ENCODE results near the gene CATSPER3.

The CATSPER3 gene

DNA sequence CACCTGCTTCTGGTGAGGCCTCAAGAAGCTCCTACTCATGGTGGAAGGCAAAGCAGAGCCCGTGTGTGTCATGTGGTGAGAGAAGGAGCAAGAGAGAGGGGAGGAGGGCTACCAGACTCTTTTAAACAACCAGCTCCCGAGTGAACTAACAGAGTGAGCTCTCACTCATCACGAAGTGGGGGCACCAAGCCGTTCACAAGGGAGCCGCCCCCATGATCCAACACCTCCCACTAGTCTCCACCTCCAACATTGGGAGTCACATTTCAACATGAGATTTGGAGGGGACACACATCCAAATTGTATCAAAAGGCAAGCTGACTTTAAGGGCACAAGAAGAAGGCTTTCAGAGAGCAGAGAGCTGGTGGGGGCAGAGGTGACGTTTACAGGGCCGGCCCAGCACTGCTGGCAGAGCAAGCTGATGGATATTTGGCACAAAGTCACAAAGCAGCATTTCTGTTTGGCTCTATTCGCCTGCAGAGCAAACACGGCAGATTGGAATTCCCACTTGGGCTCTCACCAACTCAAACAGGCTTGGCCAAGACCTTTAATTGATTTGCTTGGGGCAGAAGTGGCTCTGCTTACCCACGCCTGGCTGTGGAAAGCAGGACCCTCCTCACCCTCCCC is 46.4 kb downstream of the CATSPER3 start:
- Histone ChIP-seq H3K4me3 (peak overlapping the region; percentile 0), H3K27ac (peak overlapping the region; percentile 42 to 68)
- TF ChIP-seq CTCF (IDR thresholded peaks at IDR 0.05), result no peak
- DNase-seq (ENCODE audit: low spot score), result peak; percentile 68

- Histone ChIP-seq H3K4me3 (no peak overlapping the region), H3K27ac (no peak overlapping the region)
- peak; percentile 50 for DNase-seq (ENCODE audit: low spot score)
- TF ChIP-seq CTCF (IDR thresholded peaks at IDR 0.05), result no peak
Observed at GRCh38 chr5:135015942-135016341, 48.2 kb downstream of the CATSPER3 start.

DNA sequence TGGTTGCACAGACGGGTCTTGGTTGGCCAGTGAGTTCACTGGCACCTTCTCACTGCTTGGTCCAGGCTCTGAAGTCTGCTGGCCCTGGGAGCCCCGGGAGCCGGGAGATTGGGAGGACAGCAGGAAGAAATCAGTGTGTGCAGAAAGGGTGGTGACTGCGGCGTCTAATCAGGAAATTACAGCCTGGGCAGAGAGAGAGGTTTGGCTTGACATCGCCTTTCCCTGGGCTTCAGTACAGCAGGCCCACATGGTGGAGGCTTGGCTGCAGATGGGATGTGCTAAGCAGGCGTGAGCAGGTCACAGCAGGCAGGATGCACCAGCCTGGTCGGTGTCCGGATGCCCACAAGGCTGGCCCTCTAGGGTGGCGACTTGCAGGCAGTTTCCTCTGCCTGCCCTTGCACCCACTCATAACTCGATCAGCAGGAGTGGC is 49.2 kb downstream of the CATSPER3 start:
- H3K27ac ChIP-seq, result no peak overlapping the region
- TF ChIP-seq CTCF (IDR thresholded peaks at IDR 0.05), result no peak

DNA sequence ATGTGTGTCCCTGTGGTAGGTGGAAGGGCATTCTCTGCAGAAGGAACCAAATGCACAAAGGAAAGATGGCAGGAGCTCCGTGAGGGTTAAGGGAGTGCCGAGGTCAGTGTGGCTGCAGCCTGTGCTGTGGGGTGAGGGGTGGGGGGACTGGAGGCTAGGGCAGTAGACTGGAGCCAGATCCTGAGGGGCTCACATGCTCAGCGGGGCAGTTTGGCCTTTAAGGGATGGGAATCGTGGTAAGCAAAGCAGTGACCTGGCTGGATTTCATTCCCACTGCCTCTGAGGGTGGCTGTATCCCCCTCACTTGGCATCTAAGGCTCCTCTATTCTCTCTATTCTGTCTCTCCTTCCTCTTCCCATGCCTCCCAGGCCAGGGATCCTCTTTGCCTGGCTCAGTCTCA is 50.8 kb downstream of the CATSPER3 start:
- H3K27ac ChIP-seq, result no peak overlapping the region
- no peak for DNase-seq (ENCODE audit: low spot score)
- H3K4me3 ChIP-seq, result no peak overlapping the region
- TF ChIP-seq CTCF (IDR thresholded peaks at IDR 0.05), result no peak

More for the DNA sequence above, 49.2 kb downstream of the CATSPER3 start:
- H3K4me3 ChIP-seq, result no peak overlapping the region
- no peak for DNase-seq (ENCODE audit: low spot score)

DNA sequence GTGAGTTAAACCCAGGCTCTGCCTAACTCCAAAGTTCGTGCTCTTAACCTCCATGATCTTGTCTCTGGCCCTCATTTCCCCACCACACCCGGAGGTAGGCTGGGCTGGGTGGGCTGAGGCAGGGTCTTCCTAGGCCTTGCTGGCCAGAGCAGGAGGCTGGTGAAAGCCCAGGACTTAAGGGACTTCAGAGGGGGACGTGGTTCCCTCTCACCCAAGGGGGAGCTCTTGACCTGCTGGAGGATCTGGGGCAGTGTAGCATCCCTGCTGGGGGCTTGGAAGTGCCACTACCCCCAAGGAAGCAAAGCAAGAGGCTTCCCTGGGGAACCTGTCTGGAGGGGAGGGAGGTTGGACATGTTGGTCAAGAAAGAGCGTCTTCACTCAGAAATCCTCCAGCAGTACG is 51.6 kb downstream of the CATSPER3 start:
- TF ChIP-seq CTCF (IDR thresholded peaks at IDR 0.05), result no peak
- H3K27ac ChIP-seq, result no peak overlapping the region
- H3K4me3 ChIP-seq, result no peak overlapping the region
- DNase-seq (ENCODE audit: low spot score), result no peak

- Histone ChIP-seq H3K27ac (no peak overlapping the region), H3K4me3 (no peak overlapping the region)
- no peak for DNase-seq (ENCODE audit: low spot score)
- TF ChIP-seq CTCF (IDR thresholded peaks at IDR 0.05), result no peak
Observed at GRCh38 chr5:135020111-135020895, 52.6 kb downstream of the CATSPER3 start.

Measured in coronary artery (tissue), 2 donors.